GM10847 (cell line): Measurements from ENCODE around the gene ZBTB5.

Experiments used
- POLR2A ChIP-seq: IDR thresholded peaks from 2 replicates; pipeline ENCODE4 v1.6.1; 2011; ENCODE audit not compliant: insufficient read length; ENCODE audit errors: extremely low read depth

ZBTB5 gene

GRCh38 chr9:37395663-37396062 is 69.6 kb downstream of the ZBTB5 start:
- TF ChIP-seq POLR2A: no peak

- no peak for TF ChIP-seq POLR2A
Observed at GRCh38 chr9:37395229-37395628, 70.0 kb downstream of the ZBTB5 start.

GRCh38 chr9:37392272-37392671 is 73.0 kb downstream of the ZBTB5 start:
- no peak for TF ChIP-seq POLR2A

- no peak for TF ChIP-seq POLR2A
Observed at GRCh38 chr9:37390759-37391158, 74.5 kb downstream of the ZBTB5 start.
